WTC11 (cell line): ENCODE measurements around the gene RAC3. TPM values are rescaled to one million over a fixed set of nuclear protein-coding genes. Genes with fewer than 3 reads are reported as not detected.

Source experiments
- ATAC-seq: fragments of 200-7000 bp; cut with Tn5 transposase; 2 replicates; pipeline ENCODE4 v1.10.0; 2021; ENCODE audit warnings: mild to moderate bottlenecking, moderate library complexity
- CTCF ChIA-PET: fragments of 300-600 bp; sonication (Branson Sonifier 250); formaldehyde crosslinking; loops from one replicate; lab custom pipeline; 2021; ENCODE audit warnings: antibody characterized with exemption; lab: Charles Lee
- POLR2A ChIA-PET: fragments of 350-600 bp; sonication (Branson Sonifier 250); formaldehyde crosslinking; loops from one replicate; lab custom pipeline; 2021; ENCODE audit warnings: antibody characterized with exemption; lab: Charles Lee
- DNase-seq: peaks from one replicate; pipeline ENCODE4 v3.0.0; 2021; ENCODE audit warnings: low spot score
- H3K27ac Mint-ChIP-seq: 2 replicates; pipeline ENCODE4 v1.8.0; 2021; ENCODE audit warnings: mixed read lengths
- H3K27me3 Mint-ChIP-seq: 2 replicates; pipeline ENCODE4 v1.8.0; 2021; ENCODE audit warnings: low read depth, mild to moderate bottlenecking, moderate library complexity, mixed read lengths
- H3K36me3 Mint-ChIP-seq: 2 replicates; pipeline ENCODE4 v1.8.0; 2021; ENCODE audit warnings: mixed read lengths
- H3K4me1 Mint-ChIP-seq: 2 replicates; pipeline ENCODE4 v1.8.0; 2022; ENCODE audit warnings: mixed read lengths
- H3K4me3 Mint-ChIP-seq: 2 replicates; pipeline ENCODE4 v1.8.0; 2021; ENCODE audit warnings: mild to moderate bottlenecking, moderate library complexity, mixed read lengths
- H3K9me3 Mint-ChIP-seq: 2 replicates; pipeline ENCODE4 v1.8.0; 2021; ENCODE audit warnings: mixed read lengths
- ELF4 ChIP-seq: sonication (generic); formaldehyde crosslinking; IDR thresholded peaks from 2 replicates; pipeline ENCODE4 v1.8.1; 2022; ENCODE audit warnings: low read depth, mild to moderate bottlenecking, moderate library complexity, missing genetic modification reagents
- EMX1 ChIP-seq: fragments of 250-450 bp; sonication (Bioruptor Pico); IDR thresholded peaks from 2 replicates; pipeline ENCODE4 v1.8.0; 2021; ENCODE audit warnings: mild to moderate bottlenecking
- ESRRA ChIP-seq: sonication (generic); formaldehyde crosslinking; IDR thresholded peaks from 2 replicates; pipeline ENCODE4 v1.8.1; 2022; ENCODE audit warnings: mild to moderate bottlenecking, missing genetic modification reagents, borderline replicate concordance
- ETV6 ChIP-seq: sonication (generic); formaldehyde crosslinking; IDR thresholded peaks from 2 replicates; pipeline ENCODE4 v1.8.1; 2022; ENCODE audit warnings: mild to moderate bottlenecking, missing genetic modification reagents
- GTF2I ChIP-seq: fragments of 250-450 bp; sonication (Bioruptor Pico); conservative IDR thresholded peaks from 2 replicates; pipeline ENCODE4 v1.4.0; 2021; ENCODE audit warnings: mild to moderate bottlenecking
- MXD4 ChIP-seq: fragments of 250-450 bp; sonication (Bioruptor Pico); IDR thresholded peaks from 2 replicates; pipeline ENCODE4 v1.8.0; 2021; ENCODE audit warnings: mild to moderate bottlenecking, moderate library complexity, borderline replicate concordance
- NFYB ChIP-seq: sonication (generic); formaldehyde crosslinking; conservative IDR thresholded peaks from 2 replicates; pipeline ENCODE4 v1.8.0; 2022; ENCODE audit warnings: low read depth, missing genetic modification reagents
- NR1H2 ChIP-seq: sonication (generic); formaldehyde crosslinking; IDR thresholded peaks from 2 replicates; pipeline ENCODE4 v1.9.0; 2021; ENCODE audit warnings: mild to moderate bottlenecking, moderate library complexity, missing genetic modification reagents
- SMAD3 ChIP-seq: sonication (generic); formaldehyde crosslinking; IDR thresholded peaks from 2 replicates; pipeline ENCODE4 v1.8.0; 2022; ENCODE audit warnings: missing genetic modification reagents, mild to moderate bottlenecking, borderline replicate concordance
- TEAD4 ChIP-seq: sonication (generic); formaldehyde crosslinking; IDR thresholded peaks from 2 replicates; pipeline ENCODE4 v1.8.0; 2022; ENCODE audit warnings: mild to moderate bottlenecking, missing genetic modification reagents
- ZNF121 ChIP-seq: sonication (generic); formaldehyde crosslinking; IDR thresholded peaks from 2 replicates; pipeline ENCODE4 v1.8.0; 2023; ENCODE audit warnings: missing genetic modification reagents
- ZNF219 ChIP-seq: sonication (generic); formaldehyde crosslinking; IDR thresholded peaks from 2 replicates; pipeline ENCODE4 v1.8.0; 2023; ENCODE audit warnings: missing genetic modification reagents, mild to moderate bottlenecking, borderline replicate concordance
- ZNF423 ChIP-seq: fragments of 250-450 bp; sonication (Bioruptor Pico); IDR thresholded peaks from 2 replicates; pipeline ENCODE4 v2.1.2; 2022; ENCODE audit warnings: mild to moderate bottlenecking, moderate library complexity
- total RNA-seq: library from RNA; stranded (reverse); gene quantifications from 3 replicates; pipeline ENCODE4 v1.2.3, GENCODE V29; 2021
- TF ChIP-seq, protein P1 (sequence below): sonication (generic); formaldehyde crosslinking; IDR thresholded peaks from 2 replicates; pipeline ENCODE4 v1.8.1; 2023; ENCODE audit warnings: mild to moderate bottlenecking, missing genetic modification reagents, borderline replicate concordance
- TF ChIP-seq, protein P2 (sequence below): sonication (generic); formaldehyde crosslinking; IDR thresholded peaks from 2 replicates; pipeline ENCODE4 v1.8.0; 2023; ENCODE audit warnings: mild to moderate bottlenecking, missing genetic modification reagents
- TF ChIP-seq, protein P3 (sequence below): fragments of 250-450 bp; sonication (Bioruptor Pico); IDR thresholded peaks from 2 replicates; pipeline ENCODE4 v1.9.0; 2021; ENCODE audit warnings: moderate library complexity, mild to moderate bottlenecking, inconsistent platforms, borderline replicate concordance

RAC3 gene
- total RNA-seq, 1 experiment from 2014 or later: 163 TPM

DNA sequence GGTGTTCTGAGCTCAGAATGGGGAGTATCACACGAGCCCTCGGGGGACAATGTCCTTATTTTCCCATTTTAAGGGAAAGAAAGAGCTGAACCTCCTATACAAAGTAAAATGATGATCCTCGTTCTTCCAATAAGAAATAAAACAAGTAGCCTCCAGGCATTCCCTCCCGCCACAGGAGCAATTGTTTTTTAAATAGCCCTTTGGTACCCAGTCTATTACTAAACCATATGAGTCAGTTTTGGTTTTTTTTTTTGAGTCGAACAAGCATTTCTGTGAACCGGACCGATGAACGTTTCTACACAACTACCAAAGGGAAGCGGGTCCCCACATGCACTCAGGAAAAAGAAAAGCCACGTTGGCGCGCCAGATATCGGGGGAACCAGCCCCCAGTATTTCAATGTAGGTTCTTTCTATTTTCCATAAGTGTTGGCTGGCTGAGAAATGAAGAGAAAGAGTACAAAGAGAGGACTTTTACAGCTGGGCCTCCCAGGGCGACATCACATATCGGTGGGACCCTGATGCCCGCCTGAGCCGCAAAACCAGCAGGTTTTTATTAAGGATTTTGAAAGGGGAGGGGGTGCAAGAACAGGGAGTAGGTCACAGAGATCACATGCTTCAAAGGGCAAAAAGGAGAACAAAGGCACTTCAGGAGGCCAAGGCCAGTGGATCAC is 9.8 kb downstream of the RAC3 start (continued):
- TF ChIP-seq, protein P1, sequence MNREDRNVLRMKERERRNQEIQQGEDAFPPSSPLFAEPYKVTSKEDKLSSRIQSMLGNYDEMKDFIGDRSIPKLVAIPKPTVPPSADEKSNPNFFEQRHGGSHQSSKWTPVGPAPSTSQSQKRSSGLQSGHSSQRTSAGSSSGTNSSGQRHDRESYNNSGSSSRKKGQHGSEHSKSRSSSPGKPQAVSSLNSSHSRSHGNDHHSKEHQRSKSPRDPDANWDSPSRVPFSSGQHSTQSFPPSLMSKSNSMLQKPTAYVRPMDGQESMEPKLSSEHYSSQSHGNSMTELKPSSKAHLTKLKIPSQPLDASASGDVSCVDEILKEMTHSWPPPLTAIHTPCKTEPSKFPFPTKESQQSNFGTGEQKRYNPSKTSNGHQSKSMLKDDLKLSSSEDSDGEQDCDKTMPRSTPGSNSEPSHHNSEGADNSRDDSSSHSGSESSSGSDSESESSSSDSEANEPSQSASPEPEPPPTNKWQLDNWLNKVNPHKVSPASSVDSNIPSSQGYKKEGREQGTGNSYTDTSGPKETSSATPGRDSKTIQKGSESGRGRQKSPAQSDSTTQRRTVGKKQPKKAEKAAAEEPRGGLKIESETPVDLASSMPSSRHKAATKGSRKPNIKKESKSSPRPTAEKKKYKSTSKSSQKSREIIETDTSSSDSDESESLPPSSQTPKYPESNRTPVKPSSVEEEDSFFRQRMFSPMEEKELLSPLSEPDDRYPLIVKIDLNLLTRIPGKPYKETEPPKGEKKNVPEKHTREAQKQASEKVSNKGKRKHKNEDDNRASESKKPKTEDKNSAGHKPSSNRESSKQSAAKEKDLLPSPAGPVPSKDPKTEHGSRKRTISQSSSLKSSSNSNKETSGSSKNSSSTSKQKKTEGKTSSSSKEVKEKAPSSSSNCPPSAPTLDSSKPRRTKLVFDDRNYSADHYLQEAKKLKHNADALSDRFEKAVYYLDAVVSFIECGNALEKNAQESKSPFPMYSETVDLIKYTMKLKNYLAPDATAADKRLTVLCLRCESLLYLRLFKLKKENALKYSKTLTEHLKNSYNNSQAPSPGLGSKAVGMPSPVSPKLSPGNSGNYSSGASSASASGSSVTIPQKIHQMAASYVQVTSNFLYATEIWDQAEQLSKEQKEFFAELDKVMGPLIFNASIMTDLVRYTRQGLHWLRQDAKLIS (CRISPR knock-in tag): no peak
- TF ChIP-seq ESRRA (CRISPR knock-in tag) (no peak), TEAD4 (CRISPR knock-in tag) (no peak), MXD4 (CRISPR knock-in tag) (no peak), ELF4 (CRISPR knock-in tag) (no peak), NR1H2 (no peak)
- TF ChIP-seq, protein P2, sequence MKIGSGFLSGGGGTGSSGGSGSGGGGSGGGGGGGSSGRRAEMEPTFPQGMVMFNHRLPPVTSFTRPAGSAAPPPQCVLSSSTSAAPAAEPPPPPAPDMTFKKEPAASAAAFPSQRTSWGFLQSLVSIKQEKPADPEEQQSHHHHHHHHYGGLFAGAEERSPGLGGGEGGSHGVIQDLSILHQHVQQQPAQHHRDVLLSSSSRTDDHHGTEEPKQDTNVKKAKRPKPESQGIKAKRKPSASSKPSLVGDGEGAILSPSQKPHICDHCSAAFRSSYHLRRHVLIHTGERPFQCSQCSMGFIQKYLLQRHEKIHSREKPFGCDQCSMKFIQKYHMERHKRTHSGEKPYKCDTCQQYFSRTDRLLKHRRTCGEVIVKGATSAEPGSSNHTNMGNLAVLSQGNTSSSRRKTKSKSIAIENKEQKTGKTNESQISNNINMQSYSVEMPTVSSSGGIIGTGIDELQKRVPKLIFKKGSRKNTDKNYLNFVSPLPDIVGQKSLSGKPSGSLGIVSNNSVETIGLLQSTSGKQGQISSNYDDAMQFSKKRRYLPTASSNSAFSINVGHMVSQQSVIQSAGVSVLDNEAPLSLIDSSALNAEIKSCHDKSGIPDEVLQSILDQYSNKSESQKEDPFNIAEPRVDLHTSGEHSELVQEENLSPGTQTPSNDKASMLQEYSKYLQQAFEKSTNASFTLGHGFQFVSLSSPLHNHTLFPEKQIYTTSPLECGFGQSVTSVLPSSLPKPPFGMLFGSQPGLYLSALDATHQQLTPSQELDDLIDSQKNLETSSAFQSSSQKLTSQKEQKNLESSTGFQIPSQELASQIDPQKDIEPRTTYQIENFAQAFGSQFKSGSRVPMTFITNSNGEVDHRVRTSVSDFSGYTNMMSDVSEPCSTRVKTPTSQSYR: no peak

DNA sequence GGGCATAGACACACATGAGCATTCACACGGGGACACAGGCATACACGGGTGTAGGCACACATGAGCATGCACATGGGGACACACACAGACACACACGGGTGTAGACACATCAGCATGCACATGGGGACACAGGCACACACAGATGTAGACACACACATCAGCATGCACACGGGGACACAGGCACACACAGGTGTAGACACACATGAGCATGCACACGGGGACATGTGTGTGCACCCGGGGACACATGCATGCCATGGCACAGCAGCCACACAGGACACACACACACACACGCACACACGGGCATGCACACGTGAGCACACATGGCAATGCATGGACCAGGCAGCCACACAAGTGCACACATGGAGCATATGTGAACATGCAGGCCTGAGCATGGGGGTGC is 11.2 kb downstream of the RAC3 start:
- Mint-ChIP-seq H3K4me3 (no peak overlapping the region), H3K27ac (no peak overlapping the region), H3K36me3 (peaks cover 8% of the 10 kb centered on the region), H3K4me1 (peaks cover 32% of the 10 kb centered on the region), H3K9me3 (no peaks in the 10 kb centered on the region), H3K27me3 (peaks cover 10% of the 10 kb centered on the region)
- ChIA-PET CTCF (interaction anchor here (0.7 to 2.9 kb wide), 4 partner anchors 12 to 64 kb away, joined by 4 to 25 read pairs (median 6); partner anchors contain the start of genes CENPX, LRRC45 and RAC3), POLR2A (interaction anchor here (0.6 kb wide), 1 partner anchor 113 kb away, joined by 3 read pairs; no protein-coding TSS in a partner anchor)
- DNase-seq (no peak), ATAC-seq (no peak)
- no peak for TF ChIP-seq GTF2I (CRISPR knock-in tag)
- peak; percentile 57; the same call in 1 of the 2 replicates for TF ChIP-seq ZNF121 (CRISPR knock-in tag)
- no peak for TF ChIP-seq NFYB (CRISPR knock-in tag)

DNA sequence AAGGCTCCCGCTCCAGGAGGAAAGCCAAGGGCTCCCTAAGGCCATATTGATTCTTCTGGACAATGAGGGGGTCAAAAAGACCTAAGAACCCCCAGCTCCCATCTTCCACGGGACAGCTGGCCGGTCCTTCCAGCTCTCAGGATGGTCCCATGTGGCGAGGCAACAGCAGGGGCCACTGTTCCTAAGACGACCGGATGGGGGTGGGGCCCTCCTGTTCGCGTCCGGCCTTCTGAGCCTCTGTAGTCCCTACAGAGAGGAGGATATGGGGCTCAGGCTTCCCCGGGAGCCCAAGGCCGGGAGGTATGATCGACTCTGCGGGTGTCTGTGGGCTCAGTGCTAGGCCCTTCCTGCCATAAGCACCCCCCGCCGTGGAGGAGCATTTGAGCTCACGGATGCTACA is 12.0 kb downstream of the RAC3 start:
- TF ChIP-seq ZNF423 (CRISPR knock-in tag) (peak; percentile 61), ETV6 (CRISPR knock-in tag) (no peak)
- ChIA-PET CTCF (interaction anchor here (0.6 to 2.9 kb wide), 8 partner anchors 13 to 111 kb away, joined by 3 to 25 read pairs (median 4); partner anchors contain the start of genes CENPX, LRRC45 and RAC3), POLR2A (no interaction called here)
- Mint-ChIP-seq H3K4me3 (no peak overlapping the region), H3K36me3 (peaks cover 10% of the 10 kb centered on the region), H3K9me3 (no peaks in the 10 kb centered on the region), H3K27ac (no peak overlapping the region), H3K4me1 (peaks cover 27% of the 10 kb centered on the region), H3K27me3 (peaks cover 6% of the 10 kb centered on the region; the same call in 1 of the 2 replicates)
- ATAC-seq (peak; percentile 69), DNase-seq (no peak)

DNA sequence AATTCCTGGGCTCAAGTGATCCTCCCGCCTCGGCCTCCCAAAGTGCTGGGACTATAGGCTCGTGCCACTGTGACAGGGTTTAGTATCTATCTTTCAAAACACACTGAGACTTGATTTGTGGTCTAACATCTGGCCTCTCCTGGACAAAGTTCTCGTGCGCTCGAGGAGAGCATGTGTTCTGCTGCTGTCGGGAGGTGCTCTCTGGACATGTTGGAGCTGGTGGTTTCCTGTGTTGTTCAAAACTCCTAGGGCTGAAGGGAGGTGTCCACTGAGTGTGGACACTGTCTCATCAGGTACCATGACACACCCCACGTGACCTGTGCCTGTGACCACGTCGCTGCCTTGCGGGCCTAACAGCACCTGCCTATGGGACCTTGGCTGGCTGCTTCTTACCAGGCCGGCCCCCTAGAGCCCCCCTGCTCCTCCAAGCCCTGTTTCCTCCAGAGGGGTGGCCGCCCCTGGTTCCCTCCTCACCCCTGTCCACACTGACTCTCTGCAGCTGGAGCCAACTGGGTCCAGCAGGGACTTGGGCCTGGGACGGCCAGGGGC is 14.5 kb downstream of the RAC3 start:
- Mint-ChIP-seq H3K4me3 (no peak overlapping the region), H3K27ac (no peak overlapping the region), H3K9me3 (no peaks in the 10 kb centered on the region), H3K4me1 (peaks cover 26% of the 10 kb centered on the region), H3K27me3 (no peaks in the 10 kb centered on the region; the same call in 1 of the 2 replicates), H3K36me3 (peaks cover 10% of the 10 kb centered on the region)
- no peak for ATAC-seq
- no peak for TF ChIP-seq SMAD3 (CRISPR knock-in tag)
- no peak for TF ChIP-seq ZNF219 (CRISPR knock-in tag)
- TF ChIP-seq, protein P3, sequence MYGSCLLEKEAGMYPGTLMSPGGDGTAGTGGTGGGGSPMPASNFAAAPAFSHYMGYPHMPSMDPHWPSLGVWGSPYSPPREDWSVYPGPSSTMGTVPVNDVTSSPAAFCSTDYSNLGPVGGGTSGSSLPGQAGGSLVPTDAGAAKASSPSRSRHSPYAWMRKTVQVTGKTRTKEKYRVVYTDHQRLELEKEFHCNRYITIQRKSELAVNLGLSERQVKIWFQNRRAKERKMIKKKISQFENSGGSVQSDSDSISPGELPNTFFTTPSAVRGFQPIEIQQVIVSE (CRISPR knock-in tag): no peak
- TF ChIP-seq ZNF423 (CRISPR knock-in tag): no peak
- no peak for TF ChIP-seq EMX1 (CRISPR knock-in tag)
- DNase-seq: no peak
- ChIA-PET CTCF (no interaction called here), POLR2A (interaction anchor here (1.0 kb wide), 1 partner anchor 113 kb away, joined by 3 read pairs; no protein-coding TSS in a partner anchor)
